ENCODE results near the gene S100G. TPM values are rescaled to one million over a fixed set of nuclear protein-coding genes. Genes with fewer than 3 reads are reported as not detected.

S100G gene
- total and polyA plus RNA-seq, 4 donors = not detected

- Histone ChIP-seq H3K36me3 (ENCODE audit: control insufficient read depth in 4 of 4, insufficient read depth in 4 of 4, low read length in 4 of 4) (peaks cover 0 to 2% (median 0%) of the 10 kb centered on the region in 4 donors), H3K9me3 (ENCODE audit: control insufficient read depth in 4 of 4, insufficient read depth in 3 of 4, low read length in 3 of 4) (no peaks in the 10 kb centered on the region), H3K27me3 (ENCODE audit: control insufficient read depth in 3 of 3, insufficient read depth in 3 of 3, low read length in 2 of 3) (peaks cover 0 to 56% (median 27%) of the 10 kb centered on the region in 3 donors), H3K27ac (ENCODE audit: low read depth in 1 of 2, low read length in 1 of 2) (no peak overlapping the region), H3K9ac (ENCODE audit: insufficient read depth in 1 of 2, low read length in 2 of 2) (no peak overlapping the region), H3K4me1 (ENCODE audit: control insufficient read depth in 5 of 5, insufficient read depth in 5 of 5, low read length in 5 of 5) (no peaks in the 10 kb centered on the region), H3K4me3 (no peak overlapping the region)
- TF ChIP-seq CTCF (IDR thresholded peaks at IDR 0.05; ENCODE audit: control extremely low read depth, extremely low read depth) = no peak
- 65 to 82% methylated on average over 3 of the region's 3 CpGs for WGBS, 2 donors
- ATAC-seq (ENCODE audit: insufficient read depth, low FRiP score) (no peak), DNase-seq (no peak)
Measured at GRCh38 chrX:16654093-16654492, 4.1 kb downstream of the S100G start.

- Histone ChIP-seq H3K36me3 (ENCODE audit: control insufficient read depth in 4 of 4, insufficient read depth in 4 of 4, low read length in 4 of 4) (no peaks in the 10 kb centered on the region), H3K4me3 (no peak overlapping the region), H3K4me1 (ENCODE audit: control insufficient read depth in 5 of 5, insufficient read depth in 5 of 5, low read length in 5 of 5) (no peaks in the 10 kb centered on the region), H3K27me3 (ENCODE audit: control insufficient read depth in 3 of 3, insufficient read depth in 3 of 3, low read length in 2 of 3) (peaks cover 0 to 39% (median 26%) of the 10 kb centered on the region in 3 donors), H3K9me3 (ENCODE audit: control insufficient read depth in 4 of 4, insufficient read depth in 3 of 4, low read length in 3 of 4) (no peaks in the 10 kb centered on the region), H3K27ac (ENCODE audit: low read depth in 1 of 2, low read length in 1 of 2) (no peak overlapping the region), H3K9ac (ENCODE audit: insufficient read depth in 1 of 2, low read length in 2 of 2) (no peak overlapping the region)
- 89% methylated on average over 2 of the region's 2 CpGs for WGBS, 2 donors
- DNase-seq (no peak), ATAC-seq (ENCODE audit: insufficient read depth, low FRiP score) (no peak)
- no peak for TF ChIP-seq CTCF (IDR thresholded peaks at IDR 0.05; ENCODE audit: control extremely low read depth, extremely low read depth)
Measured at GRCh38 chrX:16658284-16658683, 8.3 kb downstream of the S100G start.

GRCh38 chrX:16659321-16659720 lies 9.4 kb downstream of the S100G start:
- H3K27ac ChIP-seq (ENCODE audit: low read depth in 1 of 2, low read length in 1 of 2) = no peak overlapping the region
- TF ChIP-seq CTCF (IDR thresholded peaks at IDR 0.05; ENCODE audit: control extremely low read depth, extremely low read depth) = no peak
- no peak for DNase-seq
- H3K4me3 ChIP-seq = no peak overlapping the region
- no peaks in the 10 kb centered on the region for H3K4me1 ChIP-seq (ENCODE audit: control insufficient read depth in 5 of 5, insufficient read depth in 5 of 5, low read length in 5 of 5)
- H3K27me3 ChIP-seq (ENCODE audit: control insufficient read depth in 3 of 3, insufficient read depth in 3 of 3, low read length in 2 of 3) = peaks cover 0 to 31% (median 28%) of the 10 kb centered on the region in 3 donors
- H3K9me3 ChIP-seq (ENCODE audit: control insufficient read depth in 4 of 4, insufficient read depth in 3 of 4, low read length in 3 of 4) = no peaks in the 10 kb centered on the region
- no peak for ATAC-seq (ENCODE audit: insufficient read depth, low FRiP score)
- 71 to 90% methylated on average over 1 of the region's 1 CpG for WGBS, 2 donors
- no peak overlapping the region for H3K9ac ChIP-seq (ENCODE audit: insufficient read depth in 1 of 2, low read length in 2 of 2)
- no peaks in the 10 kb centered on the region for H3K36me3 ChIP-seq (ENCODE audit: control insufficient read depth in 4 of 4, insufficient read depth in 4 of 4, low read length in 4 of 4)

GRCh38 chrX:16661495-16661894 lies 11.5 kb downstream of the S100G start:
- no peaks in the 10 kb centered on the region for H3K9me3 ChIP-seq (ENCODE audit: control insufficient read depth in 4 of 4, insufficient read depth in 3 of 4, low read length in 3 of 4)
- TF ChIP-seq CTCF (IDR thresholded peaks at IDR 0.05; ENCODE audit: control extremely low read depth, extremely low read depth) = no peak
- no peak for ATAC-seq (ENCODE audit: insufficient read depth, low FRiP score)
- H3K4me3 ChIP-seq = no peak overlapping the region
- H3K4me1 ChIP-seq (ENCODE audit: control insufficient read depth in 5 of 5, insufficient read depth in 5 of 5, low read length in 5 of 5) = no peaks in the 10 kb centered on the region
- peaks cover 0 to 27% (median 26%) of the 10 kb centered on the region in 3 donors for H3K27me3 ChIP-seq (ENCODE audit: control insufficient read depth in 3 of 3, insufficient read depth in 3 of 3, low read length in 2 of 3)
- H3K9ac ChIP-seq (ENCODE audit: insufficient read depth in 1 of 2, low read length in 2 of 2) = no peak overlapping the region
- 71 to 93% methylated on average over 2 of the region's 2 CpGs for WGBS, 2 donors
- peaks cover 0 to 6% (median 0%) of the 10 kb centered on the region in 4 donors for H3K36me3 ChIP-seq (ENCODE audit: control insufficient read depth in 4 of 4, insufficient read depth in 4 of 4, low read length in 4 of 4)
- no peak for DNase-seq
- H3K27ac ChIP-seq (ENCODE audit: low read depth in 1 of 2, low read length in 1 of 2) = no peak overlapping the region

Measured in lung (tissue), 12 donors.